SKM-1 treated with dmso at 0.1 percent for 144 hours (cell line): ENCODE results near the gene MVB12B.

ENCODE experiments used
- DNase-seq: peaks from one replicate; lab custom pipeline; 2025; ENCODE audit not compliant: unreplicated experiment; lab: John Stamatoyannopoulos, UW

Gene MVB12B

DNA sequence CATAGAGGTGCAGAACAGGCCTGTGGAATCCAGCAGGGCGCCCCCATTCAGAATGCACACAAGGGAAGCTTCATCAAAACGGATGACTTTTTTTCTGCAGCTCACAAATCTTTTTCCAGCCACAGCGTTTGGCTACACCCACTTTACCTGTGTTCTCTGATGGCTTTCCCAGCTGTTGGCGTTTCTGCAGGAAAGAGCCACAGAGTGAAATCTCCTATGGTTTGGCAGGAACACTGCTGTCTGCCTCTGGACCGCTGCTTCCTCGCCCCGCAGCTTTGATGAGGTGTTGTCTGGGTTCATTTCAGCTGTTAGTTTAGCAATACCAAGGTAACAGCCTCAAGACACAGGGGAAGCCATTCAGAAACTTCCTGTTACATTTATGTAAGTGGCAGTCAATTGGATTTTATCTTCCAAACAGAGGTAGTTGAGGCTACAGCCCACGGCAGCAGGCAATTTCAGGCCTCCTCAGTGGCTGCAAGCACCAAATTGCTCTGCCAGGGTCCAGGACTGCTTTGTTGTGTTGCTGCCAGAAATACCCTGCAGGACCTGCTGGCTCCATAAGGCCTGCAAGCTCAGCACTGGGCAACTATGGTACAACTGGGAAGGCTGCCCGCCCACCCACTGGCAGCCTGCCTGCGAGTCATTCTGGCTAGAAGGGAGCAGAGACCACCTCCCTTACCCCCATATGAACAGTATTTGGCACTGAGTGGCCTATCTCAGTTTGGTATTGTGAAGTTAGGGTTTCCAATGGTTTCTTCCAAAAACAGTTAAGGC, 96.7 kb downstream of the MVB12B start:
- peak; percentile 60 for DNase-seq

DNA sequence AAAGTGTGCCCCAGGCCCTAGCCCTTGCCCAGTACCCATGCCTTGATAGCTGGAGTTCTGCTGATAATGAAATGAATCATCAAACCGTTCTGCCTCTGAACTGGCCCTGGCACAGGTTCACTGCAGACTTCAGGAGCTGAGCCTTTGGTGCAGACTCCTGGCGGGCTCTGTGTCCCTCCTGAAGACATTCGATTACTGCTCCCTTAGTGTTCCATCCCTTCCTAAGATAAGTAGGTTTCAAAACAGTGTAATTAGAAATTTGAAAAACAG, 97.2 kb downstream of the MVB12B start:
- DNase-seq = no peak

DNA sequence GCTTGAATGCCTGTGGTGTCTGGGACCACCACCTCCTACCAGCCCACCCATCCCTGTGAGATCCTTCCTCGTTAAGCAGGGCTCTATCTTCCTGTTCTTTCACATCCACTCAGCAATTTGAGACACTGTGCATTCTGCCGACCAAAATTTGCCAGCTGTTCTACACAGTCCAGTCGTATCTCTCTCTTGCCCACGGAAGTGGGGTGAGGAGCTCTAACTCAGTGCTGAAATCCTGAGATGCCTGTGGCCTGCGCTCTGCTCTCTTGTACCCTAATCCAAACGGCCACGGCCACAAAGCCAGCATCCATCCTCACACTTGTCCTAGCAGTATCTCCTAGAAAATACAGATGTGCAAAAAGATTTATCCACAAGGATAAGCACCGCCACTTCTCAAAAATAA, 97.9 kb downstream of the MVB12B start:
- DNase-seq = no peak

DNA sequence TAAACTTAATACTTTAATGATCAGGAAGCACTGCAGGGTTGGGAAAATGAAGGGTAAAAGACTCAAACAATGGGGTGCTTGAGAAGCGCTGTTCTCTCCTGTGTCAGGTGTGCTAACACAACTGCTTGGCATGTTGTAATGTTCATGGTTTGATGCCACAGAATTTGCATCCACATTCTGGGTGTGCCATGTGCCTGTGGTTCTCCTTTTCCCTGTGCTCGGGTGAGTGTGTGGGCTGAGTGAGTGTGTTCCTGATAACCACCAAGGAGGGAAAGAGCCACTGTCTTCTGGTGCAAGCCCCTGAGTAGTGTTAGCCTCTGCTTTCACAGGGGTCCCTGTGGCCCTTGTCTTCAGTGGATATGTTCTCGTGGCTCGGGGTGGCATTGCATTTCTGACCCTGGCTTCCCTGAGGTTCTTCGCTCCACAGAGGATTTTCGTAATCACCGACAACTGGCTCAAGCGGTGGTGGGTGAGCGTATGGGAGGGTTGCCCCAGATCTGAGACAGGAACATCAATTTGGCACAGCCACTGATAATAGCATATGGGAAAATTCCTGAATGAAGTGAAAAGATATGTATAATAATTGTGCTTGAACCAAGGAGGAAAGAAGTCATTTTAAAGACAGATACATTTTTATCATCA, 102.0 kb downstream of the MVB12B start:
- no peak for DNase-seq

DNA sequence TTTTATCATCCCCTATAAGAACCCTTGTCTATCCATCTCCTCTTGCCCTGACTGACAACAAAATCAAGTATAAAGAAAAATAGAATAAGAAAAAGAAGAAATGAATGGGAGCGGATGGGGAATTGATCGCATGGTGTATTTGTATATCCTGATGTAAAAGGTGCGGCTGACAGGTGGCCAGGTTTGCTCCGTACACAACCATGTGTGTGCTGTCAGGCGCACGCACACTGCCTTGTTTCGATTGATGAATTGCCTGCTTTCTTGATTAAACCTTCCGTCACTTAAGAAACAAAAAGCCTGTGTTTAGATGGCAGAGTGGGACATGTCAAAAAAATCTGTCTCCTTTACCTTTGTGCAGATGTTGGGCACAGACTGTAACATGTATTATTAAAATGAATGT, 102.6 kb downstream of the MVB12B start:
- no peak for DNase-seq

DNA sequence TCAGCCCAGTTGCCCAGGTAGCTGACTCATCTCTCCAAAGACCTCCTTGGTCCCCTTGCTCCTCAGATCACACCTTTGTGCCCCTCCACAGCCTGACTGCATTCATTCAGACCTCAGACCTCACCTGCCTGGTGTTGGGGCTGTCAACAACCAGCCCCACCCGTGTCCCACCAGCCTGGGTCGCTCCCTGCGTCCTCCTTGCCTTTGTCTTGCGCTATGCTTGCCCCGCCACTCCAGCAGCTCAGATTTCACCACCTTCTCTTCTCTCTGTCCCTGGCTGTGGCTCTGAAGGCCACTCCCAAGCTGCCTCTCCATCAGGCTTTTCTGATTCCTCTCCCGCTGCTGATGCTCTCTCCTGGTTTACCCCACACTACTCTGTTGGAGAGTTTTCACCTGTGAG, 103.5 kb downstream of the MVB12B start:
- no peak for DNase-seq

DNA sequence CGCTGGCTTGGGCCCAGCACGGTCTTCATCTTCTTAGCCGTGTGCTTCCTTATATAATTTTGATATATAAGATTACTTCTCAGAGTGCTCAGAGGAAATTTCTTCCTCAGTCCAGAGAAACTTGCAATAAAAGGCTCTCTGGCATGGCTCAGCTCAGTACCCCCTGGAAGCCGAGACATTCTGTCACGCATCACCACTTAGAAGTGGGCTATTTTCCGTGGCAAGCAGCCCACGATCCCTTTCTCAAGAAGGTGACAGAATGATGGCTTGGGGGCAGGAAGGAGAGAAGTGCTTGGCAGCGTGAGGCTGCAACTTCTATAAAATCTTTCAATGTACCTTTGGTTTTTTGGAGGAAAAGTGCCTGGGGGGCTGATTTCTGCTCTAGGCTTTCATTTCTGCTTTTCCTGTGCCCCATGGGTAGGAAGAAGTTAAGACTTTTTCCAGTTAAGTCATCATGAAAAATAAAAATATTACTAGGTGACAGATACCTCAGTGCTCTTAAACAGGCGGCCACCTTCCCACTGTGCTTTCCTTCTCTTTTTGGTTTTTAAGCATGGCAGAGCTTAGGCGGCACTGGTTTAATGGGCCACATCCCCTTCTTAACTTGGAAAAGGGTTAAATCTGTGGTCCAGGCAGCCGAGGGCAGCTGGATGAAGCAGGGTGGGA, 104.6 kb downstream of the MVB12B start:
- DNase-seq = no peak

DNA sequence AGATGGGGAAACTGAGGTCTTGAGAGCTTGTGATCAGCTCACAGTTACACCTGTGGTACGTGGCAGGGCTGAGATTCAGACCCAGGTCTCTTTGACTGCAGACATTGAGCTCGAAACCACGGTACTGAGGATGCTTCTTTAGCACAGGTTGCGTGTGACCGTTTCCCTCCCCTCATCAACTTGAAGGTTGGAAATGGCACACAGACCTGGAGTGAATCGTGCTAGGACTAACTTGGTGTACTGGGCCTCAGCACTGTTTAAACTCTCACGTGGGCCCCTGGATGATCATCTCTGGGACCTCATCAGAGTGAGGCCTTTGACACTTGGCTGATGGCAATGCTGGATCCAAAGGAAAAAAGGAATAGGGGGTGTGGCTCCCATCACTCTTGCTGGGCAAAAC, 106.0 kb downstream of the MVB12B start:
- DNase-seq = no peak

DNA sequence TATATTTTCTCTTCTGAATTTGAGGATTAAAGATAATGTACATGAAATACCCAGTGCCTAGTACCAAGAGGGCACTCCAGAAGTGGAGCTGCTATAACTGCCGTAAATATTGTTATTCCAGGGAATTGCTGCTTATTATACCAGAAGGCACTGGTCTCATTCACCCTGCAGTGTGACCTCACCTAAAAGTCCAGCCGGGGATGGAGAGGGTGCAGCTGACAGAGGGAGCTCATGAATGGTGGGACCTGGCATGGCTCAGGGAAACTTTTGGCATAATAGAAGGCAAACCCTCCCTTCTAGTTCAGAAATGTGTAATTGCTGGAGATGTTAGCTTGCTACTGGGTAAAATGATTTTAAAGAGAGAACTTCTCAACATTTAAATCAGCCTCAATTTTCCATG, 108.5 kb downstream of the MVB12B start:
- no peak for DNase-seq

DNA sequence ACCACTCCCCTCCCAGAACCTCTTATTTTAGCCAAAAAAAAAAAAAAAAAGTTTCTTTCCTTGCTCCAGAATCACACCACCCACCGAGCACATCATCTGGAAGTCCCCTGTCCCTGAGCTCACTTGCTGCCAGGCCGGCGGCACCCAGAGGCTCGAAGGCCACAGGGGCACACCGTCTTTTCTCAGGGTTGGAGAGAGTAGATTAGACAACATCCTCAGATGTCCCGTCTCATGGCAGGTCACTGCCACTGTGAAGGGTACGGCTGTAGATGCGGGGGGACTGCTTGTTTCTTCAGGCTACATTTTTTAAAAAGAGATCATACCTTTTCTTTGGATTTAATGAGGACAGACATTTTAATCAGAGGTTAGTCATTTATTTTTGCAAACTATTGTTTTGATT, 109.0 kb downstream of the MVB12B start:
- DNase-seq = no peak

DNA sequence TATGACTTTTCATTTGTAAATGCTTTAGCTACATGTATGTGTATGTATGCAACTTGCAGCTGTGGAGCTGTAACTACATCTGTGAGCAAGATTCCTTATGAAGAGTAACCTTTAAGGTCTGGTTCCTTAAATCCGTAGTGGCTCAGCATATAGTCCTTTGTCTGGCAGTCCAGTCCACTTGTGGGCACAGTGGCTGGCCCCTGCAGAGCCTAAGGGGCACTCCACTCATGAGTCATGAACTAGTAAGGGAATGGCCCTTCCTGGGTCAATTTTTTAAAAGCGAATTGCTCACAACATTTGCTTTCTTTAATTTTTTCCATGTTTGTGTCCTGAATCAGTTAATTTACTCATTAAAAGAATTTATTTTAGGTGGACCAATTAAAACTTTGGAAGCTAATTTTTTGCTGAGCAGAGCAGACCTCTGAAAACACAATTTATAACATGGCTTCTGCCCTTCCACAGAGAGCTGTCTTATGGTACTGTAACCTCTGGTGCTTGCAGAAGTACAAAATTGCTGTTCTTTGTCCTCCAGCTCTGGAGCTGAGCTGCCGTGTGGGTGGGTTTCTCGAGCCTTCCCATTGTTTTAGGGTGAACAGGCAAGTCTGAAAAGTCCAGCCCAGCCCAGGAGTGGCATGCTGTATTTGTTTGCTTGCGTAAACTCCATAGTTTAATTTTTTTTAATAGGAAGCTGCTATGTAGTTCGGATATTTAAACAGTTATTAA, 110.1 kb downstream of the MVB12B start:
- no peak for DNase-seq

DNA sequence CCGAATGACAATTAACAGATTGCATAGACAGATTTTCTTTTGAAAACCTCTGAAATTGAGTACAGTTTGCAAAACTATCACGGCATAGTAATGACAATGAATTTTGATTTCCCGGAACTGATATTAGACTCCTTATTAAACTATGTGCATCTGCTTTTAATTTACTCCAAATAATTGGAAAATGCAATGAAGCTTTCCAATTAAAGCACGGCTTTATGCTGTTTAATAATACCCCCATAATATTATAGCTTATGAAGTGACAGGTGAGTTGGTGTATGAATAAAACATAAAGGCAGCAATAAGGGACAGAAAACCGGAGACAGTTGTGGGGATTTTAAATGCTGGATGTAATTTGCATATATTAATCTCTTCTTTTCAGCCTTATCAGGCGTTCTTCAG, 110.6 kb downstream of the MVB12B start:
- no peak for DNase-seq

DNA sequence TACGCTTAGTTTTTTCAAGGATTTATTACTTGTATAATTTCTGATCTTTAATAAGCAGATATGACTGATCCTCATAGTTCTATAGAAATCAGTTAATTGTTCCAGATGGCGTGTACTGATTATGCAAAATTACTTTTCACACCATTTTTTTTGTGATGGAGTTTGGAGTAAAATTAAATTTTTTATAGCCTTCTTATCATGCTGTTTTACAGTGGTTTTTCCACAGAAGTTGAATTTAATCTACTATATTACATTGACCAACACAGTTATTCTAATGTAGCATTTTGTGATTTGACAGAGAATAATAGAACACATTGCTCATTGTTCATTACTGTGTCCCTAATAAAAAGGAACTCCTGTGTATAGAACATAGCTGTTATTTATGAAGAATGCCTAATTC, 111.1 kb downstream of the MVB12B start:
- DNase-seq = no peak

DNA sequence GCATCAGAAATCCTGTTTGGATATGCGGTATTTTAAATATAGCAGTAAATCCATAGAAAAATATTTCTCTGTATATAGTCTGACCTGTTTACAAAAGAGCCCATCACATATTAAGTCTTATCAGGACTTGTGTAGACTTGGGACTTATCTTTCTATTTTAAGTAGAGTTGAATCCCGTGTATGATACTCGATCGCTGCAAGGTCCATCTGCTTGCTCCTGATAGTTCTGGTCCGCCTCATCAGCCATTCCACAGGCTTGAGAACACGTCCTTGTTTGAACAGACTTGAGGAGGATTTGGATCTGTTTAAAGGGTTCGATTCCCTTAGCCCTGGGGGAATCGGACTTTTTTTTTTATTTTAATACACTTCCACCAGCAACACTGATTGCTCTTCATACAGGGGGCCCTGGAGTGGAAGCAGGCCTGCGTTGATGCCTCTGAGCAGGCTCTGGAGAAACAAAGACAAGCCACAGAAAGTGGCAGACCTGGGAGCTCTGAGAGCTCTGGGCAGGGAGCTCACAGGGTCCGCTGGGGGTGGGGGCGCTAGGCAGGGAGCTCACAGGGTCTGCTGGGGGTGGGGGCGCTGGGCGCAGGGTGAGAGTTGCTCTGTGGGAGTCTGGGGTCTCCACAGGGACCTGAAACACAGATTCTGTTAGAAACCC, 112.2 kb downstream of the MVB12B start:
- no peak for DNase-seq

DNA sequence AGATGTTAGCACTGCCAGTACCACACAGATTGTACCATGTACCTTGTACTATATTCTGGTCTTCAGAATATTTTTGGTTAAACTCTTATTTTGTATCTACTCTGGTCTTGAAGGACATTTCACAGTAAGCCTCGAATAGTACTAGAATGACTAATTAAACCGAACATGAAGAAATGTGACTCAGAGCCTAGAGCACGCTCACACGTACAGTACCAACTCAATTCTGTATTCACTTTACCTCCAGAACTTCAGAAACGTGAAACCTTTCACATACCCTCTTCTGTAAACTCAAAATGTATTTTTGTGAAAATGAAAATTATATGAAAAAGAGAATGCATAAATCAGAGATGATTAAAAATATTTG, 112.8 kb downstream of the MVB12B start:
- no peak for DNase-seq

DNA sequence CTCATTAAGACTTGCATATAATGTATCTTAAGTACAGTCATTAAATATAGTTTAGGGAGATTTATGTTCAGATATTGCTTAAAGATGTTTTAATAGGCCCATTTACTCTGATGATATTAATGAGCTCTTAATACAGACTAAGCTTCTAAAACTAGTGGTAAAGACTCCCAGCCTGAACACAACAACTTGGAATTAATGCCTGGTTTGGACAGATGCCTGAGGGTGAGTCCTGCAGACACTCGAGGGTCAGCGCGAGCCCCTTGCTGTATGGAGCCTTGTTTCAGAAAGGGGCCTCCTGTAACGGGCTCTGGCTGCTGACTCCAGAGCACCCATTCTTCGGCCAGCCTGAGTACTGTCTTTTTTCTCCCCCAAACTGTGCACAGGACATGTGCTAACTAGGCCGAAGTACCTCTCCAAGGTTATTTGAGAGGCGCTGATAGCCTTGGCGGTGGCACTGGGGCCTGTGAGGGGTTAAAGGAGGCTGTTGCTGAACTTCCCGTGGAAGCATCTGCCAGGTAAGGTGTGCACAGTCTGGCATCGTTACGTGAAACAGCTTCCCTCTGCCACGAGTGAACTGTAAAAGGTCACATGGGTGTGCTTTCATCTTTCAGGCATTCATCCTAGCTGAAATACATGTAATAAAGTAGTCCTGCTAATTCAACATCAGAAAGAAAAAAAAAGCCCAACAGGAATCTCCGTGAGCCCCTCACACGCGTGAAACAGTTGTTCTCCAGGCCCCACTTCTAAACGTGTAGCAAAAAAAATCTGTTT, 113.4 kb downstream of the MVB12B start:
- no peak for DNase-seq

DNA sequence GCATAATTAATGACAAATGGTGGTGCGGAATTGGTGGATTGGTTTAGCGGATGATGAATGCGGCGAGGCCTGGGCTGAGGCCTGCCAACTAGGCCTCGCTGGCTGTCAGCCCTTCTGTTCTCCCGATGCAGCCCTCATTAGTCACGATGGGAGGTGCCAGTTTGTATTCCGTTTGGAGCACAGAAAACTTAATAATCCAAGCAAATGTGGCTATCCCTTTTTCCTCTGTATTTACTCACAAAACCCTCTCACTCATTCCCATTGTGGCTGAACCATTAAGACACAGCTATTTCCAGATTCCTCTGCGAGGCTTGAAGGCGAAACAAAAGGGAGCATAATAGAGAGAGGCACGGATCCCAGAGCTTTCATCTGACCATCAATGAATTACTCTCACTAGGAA, 114.3 kb downstream of the MVB12B start:
- DNase-seq = no peak

DNA sequence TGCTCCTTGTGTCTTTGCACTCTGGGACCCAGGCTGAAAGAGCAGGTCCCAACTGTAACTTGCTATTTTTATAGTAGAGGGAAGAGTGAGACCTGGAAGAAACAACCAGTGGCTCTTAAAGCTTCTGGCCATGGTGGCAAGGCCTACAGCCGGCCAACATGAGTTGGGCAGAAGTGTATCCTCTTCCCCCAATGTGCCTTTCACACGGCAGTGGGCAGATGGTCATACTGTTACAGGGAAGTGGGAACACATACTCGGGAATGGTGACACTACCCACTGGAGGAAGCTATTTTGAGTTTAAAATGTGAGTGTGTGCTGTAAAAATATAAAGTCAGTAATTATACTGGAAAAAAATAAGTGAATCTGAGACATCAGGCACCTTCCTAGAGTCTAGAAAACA, 116.0 kb downstream of the MVB12B start:
- DNase-seq = no peak

DNA sequence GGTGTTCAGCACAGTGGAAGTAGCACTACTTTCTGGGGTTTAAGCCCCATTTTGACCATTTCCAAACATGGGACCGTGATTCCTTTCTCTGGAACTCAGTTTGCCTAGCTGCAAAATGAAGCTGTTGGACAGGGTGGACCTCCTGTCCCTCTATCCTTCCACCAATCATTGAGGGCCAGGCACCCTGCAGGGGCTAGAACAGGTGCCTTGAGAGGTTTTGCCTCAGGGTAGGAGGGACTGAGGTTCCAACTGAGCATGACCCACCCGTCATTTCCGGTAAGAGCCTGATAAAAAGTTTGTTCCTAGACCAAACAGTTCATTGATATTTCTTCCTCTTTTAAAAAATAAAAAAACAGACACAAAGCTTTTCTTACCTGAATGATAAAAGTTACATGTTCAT, 116.5 kb downstream of the MVB12B start:
- DNase-seq = no peak

DNA sequence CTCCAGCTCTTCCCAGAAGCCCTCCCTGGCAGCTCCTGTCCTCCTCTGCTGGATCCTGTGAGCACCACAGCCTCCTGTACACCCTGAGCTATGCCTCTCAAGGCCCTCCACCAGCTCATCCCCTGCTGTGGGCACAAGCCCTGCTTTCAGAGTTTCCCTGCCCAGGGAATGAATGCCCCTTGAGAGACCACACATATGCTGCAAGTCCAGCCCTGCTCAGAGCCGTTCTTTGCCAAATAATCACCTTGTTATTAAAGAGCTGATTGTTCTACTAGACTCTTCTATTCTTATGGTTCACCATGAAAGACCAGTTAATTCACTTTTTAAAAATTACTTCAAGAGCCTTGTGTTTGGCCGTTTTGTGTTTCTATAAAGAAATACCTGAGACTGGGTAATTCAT, 121.5 kb downstream of the MVB12B start:
- DNase-seq = no peak
